ENCODE results near the gene BRINP1. TPM values are rescaled to one million over a fixed set of nuclear protein-coding genes. Genes with fewer than 3 reads are reported as not detected.

Gene BRINP1
- not detected in 2 replicates for total RNA-seq

GRCh38 chr9:119368681-119369581, at the start of gene BRINP1:
TSS of gene BRINP1 (minus strand) at chr9:119369435. CDS start at chr9:119313355, 56,080 bp downstream.

